ENCODE results near the gene CD9.
"Not testable (repeated sequence)": the region's sequence is repeated elsewhere in the genome, so short reads cannot be mapped to it uniquely, and the experiment has no call there.

Gene CD9

GRCh38 chr12:6180268-6181051, 19.7 kb upstream of the CD9 start:
- DNase-seq (ENCODE audit: low read depth): peak; percentile 86

GRCh38 chr12:6181166-6181565, 19.0 kb upstream of the CD9 start:
- DNase-seq (ENCODE audit: low read depth): no peak

- DNase-seq (ENCODE audit: low read depth): no peak
These were observed 18.5 kb upstream of the CD9 start for GRCh38 chr12:6181583-6182278.

- peak; percentile 80 for DNase-seq (ENCODE audit: low read depth)
These were observed 17.8 kb upstream of the CD9 start for GRCh38 chr12:6182279-6182898.

GRCh38 chr12:6183689-6184428, 16.3 kb upstream of the CD9 start:
- peak; percentile 69 for DNase-seq (ENCODE audit: low read depth)

GRCh38 chr12:6185961-6186827, 14.0 kb upstream of the CD9 start:
- no peak for DNase-seq (ENCODE audit: low read depth)

- no peak for DNase-seq (ENCODE audit: low read depth)
These were observed 12.0 kb upstream of the CD9 start for GRCh38 chr12:6187948-6188793.

- DNase-seq (ENCODE audit: low read depth): no peak
These were observed 11.2 kb upstream of the CD9 start for GRCh38 chr12:6189028-6189427.

- not testable (repeated sequence) for DNase-seq (ENCODE audit: low read depth)
These were observed 10.1 kb upstream of the CD9 start for GRCh38 chr12:6189952-6190598.

GRCh38 chr12:6190767-6191530, 9.3 kb upstream of the CD9 start:
- not testable (repeated sequence) for DNase-seq (ENCODE audit: low read depth)

GRCh38 chr12:6192604-6193380, 7.4 kb upstream of the CD9 start:
- DNase-seq (ENCODE audit: low read depth): peak; percentile 36

- peak; percentile 73 for DNase-seq (ENCODE audit: low read depth)
These were observed 6.1 kb upstream of the CD9 start for GRCh38 chr12:6193853-6194815.

GRCh38 chr12:6195665-6196535, 4.3 kb upstream of the CD9 start:
- peak; percentile 88 for DNase-seq (ENCODE audit: low read depth)

- no peak for DNase-seq (ENCODE audit: low read depth)
These were observed 2.1 kb upstream of the CD9 start for GRCh38 chr12:6198051-6198450.

- no peak for DNase-seq (ENCODE audit: low read depth)
These were observed 1.6 kb upstream of the CD9 start for GRCh38 chr12:6198556-6198955.

- DNase-seq (ENCODE audit: low read depth): no peak
These were observed 1.1 kb upstream of the CD9 start for GRCh38 chr12:6198985-6199530.
